ENCODE results near the gene AIG1.

AIG1 gene

DNA sequence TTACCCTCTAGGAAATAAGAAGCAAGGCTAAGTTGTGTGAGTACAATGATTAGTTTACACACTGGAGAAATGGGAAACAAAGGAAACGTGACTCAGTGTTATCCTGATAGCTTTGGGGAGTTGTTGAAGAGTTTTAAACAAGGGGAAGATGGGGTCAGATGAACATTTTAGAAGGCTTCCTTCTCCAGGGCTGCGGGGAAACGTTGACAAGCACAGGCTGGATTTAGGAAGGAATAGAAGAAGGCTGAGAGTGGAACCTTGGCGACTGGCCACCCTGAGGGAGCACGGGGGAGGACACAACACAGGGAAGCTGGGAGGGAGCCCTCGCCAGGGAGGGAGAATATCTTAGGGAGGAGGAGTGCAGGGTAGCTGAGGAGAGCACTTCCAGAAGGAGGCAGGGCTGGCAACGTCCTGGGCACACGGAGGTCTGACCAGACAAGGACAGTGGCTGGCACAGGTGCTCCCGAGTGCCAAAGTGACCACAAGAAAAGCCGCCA, 134.7 kb downstream of the AIG1 start:
- Mint-ChIP-seq H3K27ac (peak overlapping the region; percentile 11), H3K4me1 (peaks cover 8% of the 10 kb centered on the region), H3K4me3 (no peak overlapping the region), H3K36me3 (no peaks in the 10 kb centered on the region), H3K9me3 (no peaks in the 10 kb centered on the region)
- ATAC-seq (no peak), DNase-seq (ENCODE audit: low spot score in 2 of 2) (no peak)

GRCh38 chr6:143196525-143197225, 136.0 kb downstream of the AIG1 start:
- DNase-seq (ENCODE audit: low spot score in 2 of 2): no peak

DNA sequence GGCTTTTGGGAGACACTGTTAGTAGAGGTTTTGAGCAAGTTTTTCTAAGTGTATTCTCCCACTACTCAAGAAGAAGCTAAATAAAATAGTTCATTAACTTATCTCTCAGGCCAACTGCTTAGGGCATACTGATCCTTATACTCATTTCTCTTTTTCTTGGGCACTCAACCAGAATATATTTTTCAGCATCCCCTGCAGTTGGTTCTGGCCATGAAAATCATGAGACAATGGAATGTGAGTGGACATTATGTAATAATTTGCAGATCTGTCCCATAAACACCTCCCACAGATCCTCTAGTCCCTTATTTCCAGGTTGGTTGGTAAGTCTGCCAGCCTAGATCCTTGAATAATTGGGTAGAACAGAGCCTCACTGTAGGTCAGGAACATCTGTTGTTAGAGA, 136.7 kb downstream of the AIG1 start:
- no peak for ATAC-seq
- H3K9me3 Mint-ChIP-seq: no peaks in the 10 kb centered on the region
- H3K4me3 Mint-ChIP-seq: no peak overlapping the region
- no peak for DNase-seq (ENCODE audit: low spot score in 2 of 2)
- H3K36me3 Mint-ChIP-seq: no peaks in the 10 kb centered on the region
- H3K27ac Mint-ChIP-seq: no peak overlapping the region
- H3K4me1 Mint-ChIP-seq: peaks cover 14% of the 10 kb centered on the region

More at GRCh38 chr6:143196525-143197225, 136.0 kb downstream of the AIG1 start:
- H3K9me3 Mint-ChIP-seq: no peaks in the 10 kb centered on the region
- ATAC-seq: no peak
- peaks cover 14% of the 10 kb centered on the region for H3K4me1 Mint-ChIP-seq
- H3K4me3 Mint-ChIP-seq: no peak overlapping the region
- no peaks in the 10 kb centered on the region for H3K36me3 Mint-ChIP-seq
- no peak overlapping the region for H3K27ac Mint-ChIP-seq

DNA sequence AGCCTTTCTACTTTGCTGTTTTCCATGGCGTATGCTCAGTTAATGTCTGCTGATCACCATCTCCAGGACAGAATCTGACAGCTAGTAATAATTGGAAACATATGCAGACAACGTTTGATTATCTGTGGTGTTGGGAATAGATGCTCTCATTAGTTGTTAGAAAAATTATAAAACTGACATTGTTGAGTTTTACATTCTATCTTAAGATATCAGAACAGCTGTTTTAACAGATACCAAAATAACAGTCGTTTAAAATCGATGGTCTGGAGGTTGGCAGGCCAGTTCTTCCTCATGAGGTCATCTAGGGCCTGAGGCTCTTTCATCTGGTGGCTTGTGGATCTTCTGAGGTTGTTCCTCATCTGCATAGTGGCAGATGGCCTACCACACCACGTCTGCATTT, 137.6 kb downstream of the AIG1 start:
- Mint-ChIP-seq H3K9me3 (no peaks in the 10 kb centered on the region), H3K4me3 (no peak overlapping the region), H3K4me1 (peaks cover 14% of the 10 kb centered on the region), H3K36me3 (no peaks in the 10 kb centered on the region), H3K27ac (no peak overlapping the region)
- ATAC-seq (no peak), DNase-seq (ENCODE audit: low spot score in 2 of 2) (no peak)

GRCh38 chr6:143199291-143199690, 138.6 kb downstream of the AIG1 start:
- Mint-ChIP-seq H3K36me3 (no peaks in the 10 kb centered on the region), H3K4me1 (peaks cover 14% of the 10 kb centered on the region), H3K4me3 (no peak overlapping the region), H3K9me3 (peaks cover 4% of the 10 kb centered on the region), H3K27ac (no peak overlapping the region)
- ATAC-seq (no peak), DNase-seq (ENCODE audit: low spot score in 2 of 2) (no peak)

DNA sequence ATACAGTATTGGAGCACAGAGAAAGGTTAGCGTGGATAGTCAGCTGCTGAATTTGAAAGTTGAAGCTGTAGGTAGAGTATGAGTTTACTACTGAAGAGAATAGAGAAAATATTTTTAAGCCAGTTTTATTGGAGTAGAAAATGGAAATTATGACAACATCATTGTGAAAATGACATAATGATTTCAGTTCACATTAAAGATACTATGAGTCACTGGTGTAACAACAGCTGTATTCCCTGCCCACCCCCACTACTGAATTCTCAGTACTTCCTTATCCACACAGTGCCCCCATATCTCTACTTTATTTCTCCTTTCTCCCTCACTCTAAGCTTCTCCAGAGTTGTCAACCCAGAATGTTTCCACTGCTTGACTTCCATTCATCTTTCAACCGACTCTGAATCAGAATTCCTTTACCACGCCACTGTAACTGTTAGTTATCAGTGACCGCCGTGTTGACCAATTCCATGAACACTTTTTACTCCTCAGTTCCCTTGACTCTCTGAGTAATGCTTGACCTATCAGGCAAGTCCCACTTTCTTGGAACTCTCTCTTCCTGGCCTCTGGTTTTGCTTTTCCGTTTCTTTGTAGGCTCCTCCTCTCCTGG, 139.6 kb downstream of the AIG1 start:
- H3K36me3 Mint-ChIP-seq: no peaks in the 10 kb centered on the region
- no peak overlapping the region for H3K27ac Mint-ChIP-seq
- H3K4me1 Mint-ChIP-seq: peaks cover 14% of the 10 kb centered on the region
- H3K9me3 Mint-ChIP-seq: peaks cover 4% of the 10 kb centered on the region
- DNase-seq (ENCODE audit: low spot score in 2 of 2) (no peak), ATAC-seq (no peak)
- H3K4me3 Mint-ChIP-seq: no peak overlapping the region

GRCh38 chr6:143204045-143204444, 143.4 kb downstream of the AIG1 start:
- ATAC-seq: no peak
- H3K4me1 Mint-ChIP-seq: peaks cover 14% of the 10 kb centered on the region
- H3K36me3 Mint-ChIP-seq: no peaks in the 10 kb centered on the region

DNA sequence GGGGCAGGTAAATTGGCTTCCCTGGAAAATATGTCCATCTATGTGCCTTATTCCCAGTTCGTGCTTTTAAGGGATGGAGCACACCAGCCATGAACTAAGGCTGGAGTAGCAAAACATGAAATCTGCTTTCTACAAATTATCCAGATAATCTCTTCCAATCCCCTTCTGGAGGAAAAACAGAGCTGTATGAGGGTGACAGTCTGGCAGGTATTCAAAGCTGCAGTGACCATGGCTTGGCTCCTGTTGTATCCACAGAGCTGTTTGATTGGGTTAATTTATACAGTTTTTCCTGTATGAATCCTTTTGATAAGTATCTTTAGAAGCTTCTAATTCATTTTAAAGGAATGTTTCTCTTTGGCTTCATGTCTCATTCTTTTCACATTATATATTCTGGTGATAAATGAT, 144.4 kb downstream of the AIG1 start:
- Mint-ChIP-seq H3K4me1 (peaks cover 8% of the 10 kb centered on the region), H3K36me3 (no peaks in the 10 kb centered on the region), H3K27ac (no peak overlapping the region), H3K4me3 (no peak overlapping the region), H3K9me3 (peaks cover 4% of the 10 kb centered on the region)
- no peak for DNase-seq (ENCODE audit: low spot score in 2 of 2)
- ATAC-seq: no peak

More at GRCh38 chr6:143204045-143204444, 143.4 kb downstream of the AIG1 start:
- H3K4me3 Mint-ChIP-seq: no peak overlapping the region
- H3K9me3 Mint-ChIP-seq: peaks cover 4% of the 10 kb centered on the region
- DNase-seq (ENCODE audit: low spot score in 2 of 2): no peak
- no peak overlapping the region for H3K27ac Mint-ChIP-seq

GRCh38 chr6:143205585-143205984, 144.9 kb downstream of the AIG1 start:
- no peaks in the 10 kb centered on the region for H3K36me3 Mint-ChIP-seq
- ATAC-seq (no peak), DNase-seq (ENCODE audit: low spot score in 2 of 2) (no peak)
- H3K4me3 Mint-ChIP-seq: no peak overlapping the region
- H3K9me3 Mint-ChIP-seq: peaks cover 4% of the 10 kb centered on the region
- no peak overlapping the region for H3K27ac Mint-ChIP-seq
- H3K4me1 Mint-ChIP-seq: peaks cover 4% of the 10 kb centered on the region

DNA sequence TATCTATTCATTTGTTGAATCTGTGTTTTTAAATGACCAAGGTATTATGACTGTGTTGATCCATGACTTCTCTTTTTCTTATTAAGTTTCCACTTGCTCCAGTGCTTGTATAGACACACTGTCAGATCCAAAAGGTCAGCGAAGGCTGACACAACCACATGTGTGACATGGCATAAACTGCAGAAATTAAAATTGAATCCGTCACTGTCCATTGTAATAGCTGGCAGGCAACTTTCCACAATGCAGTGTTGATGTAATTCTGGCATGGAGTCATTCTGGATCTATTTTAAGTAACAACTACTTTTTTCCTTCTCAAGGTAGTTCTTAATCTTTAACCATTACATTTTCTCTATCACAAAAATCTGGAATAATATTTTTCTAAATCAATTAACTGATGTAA, 145.3 kb downstream of the AIG1 start:
- no peak overlapping the region for H3K4me3 Mint-ChIP-seq
- no peak overlapping the region for H3K27ac Mint-ChIP-seq
- DNase-seq (ENCODE audit: low spot score in 2 of 2) (no peak), ATAC-seq (no peak)
- no peaks in the 10 kb centered on the region for H3K36me3 Mint-ChIP-seq
- H3K4me1 Mint-ChIP-seq: no peaks in the 10 kb centered on the region
- H3K9me3 Mint-ChIP-seq: peaks cover 4% of the 10 kb centered on the region

GRCh38 chr6:143206550-143206949, 145.9 kb downstream of the AIG1 start:
- Mint-ChIP-seq H3K27ac (no peak overlapping the region), H3K36me3 (no peaks in the 10 kb centered on the region), H3K4me3 (no peak overlapping the region), H3K4me1 (no peaks in the 10 kb centered on the region), H3K9me3 (peaks cover 4% of the 10 kb centered on the region)
- DNase-seq (ENCODE audit: low spot score in 2 of 2) (no peak), ATAC-seq (no peak)

GRCh38 chr6:143210420-143210819, 149.7 kb downstream of the AIG1 start:
- H3K4me3 Mint-ChIP-seq: no peak overlapping the region
- H3K9me3 Mint-ChIP-seq: no peaks in the 10 kb centered on the region
- H3K4me1 Mint-ChIP-seq: no peaks in the 10 kb centered on the region
- H3K27ac Mint-ChIP-seq: no peak overlapping the region
- no peaks in the 10 kb centered on the region for H3K36me3 Mint-ChIP-seq
- DNase-seq (ENCODE audit: low spot score in 2 of 2) (no peak), ATAC-seq (no peak)

GRCh38 chr6:143213859-143214376, 153.2 kb downstream of the AIG1 start:
- ATAC-seq: no peak
- DNase-seq (ENCODE audit: low spot score in 2 of 2): no peak
- Mint-ChIP-seq H3K4me3 (no peak overlapping the region), H3K4me1 (no peaks in the 10 kb centered on the region), H3K9me3 (no peaks in the 10 kb centered on the region), H3K27ac (no peak overlapping the region), H3K36me3 (no peaks in the 10 kb centered on the region)

DNA sequence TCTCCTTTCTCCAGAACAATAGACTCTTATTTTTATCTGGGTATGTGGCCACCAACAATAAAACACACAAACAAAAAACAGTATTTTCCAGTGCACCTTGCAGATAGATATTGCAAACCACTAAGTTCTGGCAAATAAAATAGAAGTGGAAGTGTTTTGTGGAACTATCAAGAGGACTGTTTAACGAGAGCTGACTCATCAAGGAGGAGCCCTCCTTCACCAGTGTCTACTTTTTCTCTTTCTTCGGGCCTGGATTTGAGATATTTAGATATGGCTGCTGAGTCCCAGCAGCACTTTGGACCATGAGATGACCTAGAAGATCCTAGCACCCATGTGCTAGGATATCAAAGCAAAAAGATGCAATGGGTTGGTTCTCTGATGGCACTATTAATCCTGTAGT, 154.7 kb downstream of the AIG1 start:
- ATAC-seq (no peak), DNase-seq (ENCODE audit: low spot score in 2 of 2) (no peak)
- H3K36me3 Mint-ChIP-seq: no peaks in the 10 kb centered on the region
- no peak overlapping the region for H3K27ac Mint-ChIP-seq
- H3K4me1 Mint-ChIP-seq: no peaks in the 10 kb centered on the region
- no peak overlapping the region for H3K4me3 Mint-ChIP-seq
- no peaks in the 10 kb centered on the region for H3K9me3 Mint-ChIP-seq

GRCh38 chr6:143215771-143216170, 155.1 kb downstream of the AIG1 start:
- DNase-seq (ENCODE audit: low spot score in 2 of 2) (no peak), ATAC-seq (no peak)
- H3K4me1 Mint-ChIP-seq: no peaks in the 10 kb centered on the region
- no peak overlapping the region for H3K4me3 Mint-ChIP-seq
- no peaks in the 10 kb centered on the region for H3K36me3 Mint-ChIP-seq
- H3K9me3 Mint-ChIP-seq: no peaks in the 10 kb centered on the region
- no peak overlapping the region for H3K27ac Mint-ChIP-seq

GRCh38 chr6:143218233-143218632, 157.5 kb downstream of the AIG1 start:
- Mint-ChIP-seq H3K4me3 (no peak overlapping the region), H3K36me3 (no peaks in the 10 kb centered on the region), H3K27ac (no peak overlapping the region), H3K4me1 (no peaks in the 10 kb centered on the region), H3K9me3 (no peaks in the 10 kb centered on the region)
- no peak for DNase-seq (ENCODE audit: low spot score in 2 of 2)
- no peak for ATAC-seq

Measured in stimulated activated effector memory CD8-positive, alpha-beta T cell treated with anti-CD3 and anti-CD28 coated beads, Interleukin-12 subunit alpha, Interleukin-12 subunit beta, amount 100 ng/mL, for 72 hours (primary cell).